ENCODE data around the gene UFD1.

- TF ChIP-seq, protein P1, sequence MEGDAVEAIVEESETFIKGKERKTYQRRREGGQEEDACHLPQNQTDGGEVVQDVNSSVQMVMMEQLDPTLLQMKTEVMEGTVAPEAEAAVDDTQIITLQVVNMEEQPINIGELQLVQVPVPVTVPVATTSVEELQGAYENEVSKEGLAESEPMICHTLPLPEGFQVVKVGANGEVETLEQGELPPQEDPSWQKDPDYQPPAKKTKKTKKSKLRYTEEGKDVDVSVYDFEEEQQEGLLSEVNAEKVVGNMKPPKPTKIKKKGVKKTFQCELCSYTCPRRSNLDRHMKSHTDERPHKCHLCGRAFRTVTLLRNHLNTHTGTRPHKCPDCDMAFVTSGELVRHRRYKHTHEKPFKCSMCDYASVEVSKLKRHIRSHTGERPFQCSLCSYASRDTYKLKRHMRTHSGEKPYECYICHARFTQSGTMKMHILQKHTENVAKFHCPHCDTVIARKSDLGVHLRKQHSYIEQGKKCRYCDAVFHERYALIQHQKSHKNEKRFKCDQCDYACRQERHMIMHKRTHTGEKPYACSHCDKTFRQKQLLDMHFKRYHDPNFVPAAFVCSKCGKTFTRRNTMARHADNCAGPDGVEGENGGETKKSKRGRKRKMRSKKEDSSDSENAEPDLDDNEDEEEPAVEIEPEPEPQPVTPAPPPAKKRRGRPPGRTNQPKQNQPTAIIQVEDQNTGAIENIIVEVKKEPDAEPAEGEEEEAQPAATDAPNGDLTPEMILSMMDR (IDR thresholded peaks at IDR 0.05) = no peak
- TF ChIP-seq POLR2A (IDR thresholded peaks at IDR 0.05) = no peak
These were observed 32.2 kb downstream of the UFD1 start for GRCh38 chr22:19446603-19447329.
